B cell (primary cell): ENCODE measurements around the gene PCOLCE2. TPM values are rescaled to one million over a fixed set of nuclear protein-coding genes. Genes with fewer than 3 reads are reported as not detected.

Source experiments
- ATAC-seq: fragments of 200-7000 bp; cut with Tn5 transposase; one replicate; pipeline ENCODE4 v1.10.0; 2021; ENCODE audit warnings: low read depth, mild to moderate bottlenecking, moderate number of reproducible peaks, moderate library complexity
- CTCF ChIA-PET: fragments of 350-600 bp; sonication (Branson Sonifier 250); formaldehyde crosslinking; loops from one replicate; lab custom pipeline; 2021; ENCODE audit warnings: antibody characterized with exemption, inconsistent platforms; lab: Charles Lee
- POLR2A ChIA-PET: fragments of 350-600 bp; sonication (Branson Sonifier 250); formaldehyde crosslinking; loops from one replicate; lab custom pipeline; 2021; ENCODE audit warnings: antibody characterized with exemption; lab: Charles Lee
- DNase-seq: peaks from one replicate; pipeline ENCODE4 v3.0.0; 2013
- H2AFZ ChIP-seq: 2 replicates; pipeline ENCODE4 v1.6.1; 2012; ENCODE audit warnings: mild to moderate bottlenecking, low read depth, low read length; ENCODE audit not compliant: insufficient read depth, poor library complexity, severe bottlenecking
- H3K27ac ChIP-seq, 2 donors: 1 replicate in 1 of 2; 2 replicates in 1 of 2; pipeline ENCODE4 v1.5.1; 2012 to 2013; ENCODE audit warnings: low read length in 2 of 2, mild to moderate bottlenecking in 2 of 2, moderate library complexity in 1 of 2
- H3K27me3 ChIP-seq, 4 experiments: fragments of 200-600 bp in 1 of 4; sonication (generic) in 1 of 4; replicated peaks in 1 of 4; 1 replicate in 2 of 4; 2 replicates in 2 of 4; pipeline versions ENCODE4 v1.6.1 to v1.7.0; 2013 to 2016; ENCODE audit warnings: low read length in 3 of 4, mild to moderate bottlenecking in 2 of 4, mixed read lengths in 1 of 4, moderate library complexity in 1 of 4; ENCODE audit not compliant: insufficient read depth in 4 of 4, control insufficient read depth in 3 of 4; ENCODE audit errors: control extremely low read depth in 1 of 4
- H3K36me3 ChIP-seq, 2 experiments: replicated peaks in 1 of 2; 1 replicate in 1 of 2; 2 replicates in 1 of 2; pipeline versions ENCODE4 v1.6.1 to v1.7.1; 2013; ENCODE audit warnings: low read length in 1 of 2; ENCODE audit not compliant: insufficient read depth in 2 of 2, control insufficient read depth in 1 of 2; ENCODE audit errors: control extremely low read depth in 1 of 2, extremely low read depth in 1 of 2
- H3K4me1 ChIP-seq, 2 donors: fragments of 200-600 bp in 1 of 2; sonication (generic) in 1 of 2; 1 replicate in 1 of 2; 2 replicates in 1 of 2; pipeline versions ENCODE4 v1.5.1 to v1.6.1; 2013 to 2017; ENCODE audit warnings: low read length in 2 of 2; ENCODE audit not compliant: control insufficient read depth in 2 of 2, insufficient read depth in 2 of 2
- H3K4me2 ChIP-seq: replicated peaks from 2 replicates; pipeline ENCODE3; 2012; ENCODE audit warnings: mild to moderate bottlenecking, low read depth, low read length; ENCODE audit not compliant: poor library complexity, severe bottlenecking
- H3K4me3 ChIP-seq, 5 experiments: fragments of 200-600 bp in 1 of 5; sonication (generic) in 1 of 5; 1 replicate in 3 of 5; 2 replicates in 2 of 5; pipeline versions ENCODE4 v1.5.1 to v1.7.0; 2011 to 2016; ENCODE audit warnings: low read length in 4 of 5, mild to moderate bottlenecking in 4 of 5, low read depth in 2 of 5, control low read depth in 1 of 5, moderate library complexity in 1 of 5; ENCODE audit not compliant: insufficient read depth in 1 of 5; ENCODE audit errors: control extremely low read depth in 1 of 5, extremely low read depth in 1 of 5
- H3K79me2 ChIP-seq: fragments of 200-600 bp; sonication (generic); one replicate; pipeline ENCODE4 v1.6.0; 2016; ENCODE audit warnings: low read length; ENCODE audit not compliant: control insufficient read depth, insufficient read depth
- H3K9ac ChIP-seq: fragments of 200-600 bp; sonication (generic); 2 replicates; pipeline ENCODE4 v1.6.1; 2017; ENCODE audit warnings: mild to moderate bottlenecking, low read length, moderate library complexity
- H3K9me3 ChIP-seq, 3 donors: one replicate each; pipeline versions ENCODE4 v1.6.1 to v1.7.1; 2013; ENCODE audit warnings: low read length in 2 of 3; ENCODE audit not compliant: control insufficient read depth in 2 of 3, insufficient read depth in 1 of 3; ENCODE audit errors: control extremely low read depth in 1 of 3
- H4K20me1 ChIP-seq: 2 replicates; pipeline ENCODE4 v1.6.0; 2012; ENCODE audit warnings: mild to moderate bottlenecking, low read length; ENCODE audit not compliant: insufficient read depth, control insufficient read depth, poor library complexity, severe bottlenecking
- H3K27ac Mint-ChIP-seq: one replicate; pipeline ENCODE4 v1.8.0; 2021; ENCODE audit warnings: mixed read lengths
- H3K27me3 Mint-ChIP-seq: one replicate; pipeline ENCODE4 v1.8.0; 2021; ENCODE audit warnings: mixed read lengths
- H3K4me1 Mint-ChIP-seq: one replicate; pipeline ENCODE4 v1.8.0; 2021; ENCODE audit warnings: mixed read lengths
- H3K4me3 Mint-ChIP-seq: one replicate; pipeline ENCODE4 v1.8.0; 2021; ENCODE audit warnings: mixed read lengths
- H3K9me3 Mint-ChIP-seq: one replicate; pipeline ENCODE4 v1.8.0; 2022; ENCODE audit warnings: mixed read lengths; ENCODE audit not compliant: insufficient read depth
- CTCF ChIP-seq: fragments of 200-600 bp; IDR thresholded peaks from one replicate; pipeline ENCODE4 v1.8.0; 2022; ENCODE audit warnings: antibody characterized with exemption, mild to moderate bottlenecking
- EZH2 ChIP-seq: IDR thresholded peaks from 2 replicates; pipeline ENCODE4 v1.6.1; 2012; ENCODE audit warnings: borderline replicate concordance, low read depth, mild to moderate bottlenecking, moderate library complexity, low read length; ENCODE audit not compliant: insufficient read depth, poor library complexity, severe bottlenecking
- WGBS: methylation state at CpG from one replicate; pipeline ENCODE4 v1.1.5; 2013; ENCODE audit warnings: missing lambda C conversion rate; ENCODE audit not compliant: insufficient coverage; 5-methylcytosine and 5-hydroxymethylcytosine counted together
- intact Hi-C: fragments of 100-400 bp; cut with micrococcal nuclease; formaldehyde crosslinking; loops from one replicate; pipeline ENCODE4 v1.10.0; 2022
- polyA plus RNA-seq: library from polyadenylated mRNA; depleted of rRNA; stranded (reverse); fragments of >200 nt; gene quantifications from 2 replicates; pipeline ENCODE4 v1.2.3, GENCODE V29; 2012
- total RNA-seq, 2 donors: library from RNA; stranded (reverse); fragments of 120-200 nt in 1 of 2; gene quantifications; 1 replicate in 1 of 2; 2 replicates in 1 of 2; pipeline versions ENCODE4 v1.2.3 to v1.2.4, GENCODE V29; 2013 to 2022

PCOLCE2 gene
- total and polyA plus RNA-seq, 2 donors (not counting 1 experiment from before 2014, with no cell fraction given): not detected

DNA sequence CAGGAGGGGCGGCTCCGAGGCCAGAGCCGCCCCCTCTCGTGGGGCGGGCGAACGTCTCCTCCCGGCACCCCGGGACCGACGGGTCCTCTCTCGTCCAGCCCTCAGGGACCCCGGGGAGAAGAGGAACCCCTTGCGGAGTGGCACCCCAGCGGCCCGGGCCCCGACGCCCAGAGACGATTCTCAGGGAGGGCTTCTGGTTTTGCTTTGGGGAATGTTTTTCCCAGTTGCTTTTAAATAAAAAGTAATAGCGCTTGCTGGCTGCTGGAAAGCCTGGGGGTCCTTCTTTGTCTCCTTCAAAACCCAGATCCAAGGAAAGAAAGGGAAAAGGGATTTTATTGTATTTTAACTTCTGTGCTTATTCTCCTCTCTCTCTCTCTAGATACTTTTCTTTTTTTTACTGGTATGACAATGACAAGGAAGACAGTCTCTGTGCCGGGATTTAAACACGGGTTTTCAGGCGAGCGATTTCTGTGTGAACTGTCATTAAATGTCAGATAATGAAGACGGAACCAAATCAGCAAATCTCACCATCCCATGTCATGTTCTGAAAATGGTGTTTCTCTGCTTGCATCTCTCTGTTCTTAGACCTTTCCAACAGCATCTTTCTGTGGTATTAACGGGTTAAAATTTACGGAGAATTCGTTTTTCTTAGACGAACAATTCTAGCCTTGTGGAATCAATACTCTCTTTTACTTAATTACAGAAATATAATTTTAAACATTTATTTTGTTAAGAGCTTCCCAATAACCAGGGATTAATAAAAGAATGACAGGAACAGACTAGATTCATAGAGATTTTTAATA is 530 bp upstream of the PCOLCE2 start:
- H3K4me3 Mint-ChIP-seq: peak overlapping the region; percentile 49
- POLR2A ChIA-PET: no interaction called here
- no peak for TF ChIP-seq CTCF
- TF ChIP-seq EZH2: no peak
- Histone ChIP-seq H3K9ac (peak overlapping the region; percentile 45), H3K4me1 (peaks cover 12 to 13% of the 10 kb centered on the region in 2 donors), H3K4me3 (peak overlapping the region in 3 of 5 experiments; percentile 33 to 46 (median 40)), H4K20me1 (no peaks in the 10 kb centered on the region), H3K4me2 (peak overlapping the region; percentile 75), H2AFZ (peak overlapping the region; percentile 62), H3K9me3 (no peaks in the 10 kb centered on the region), H3K79me2 (no peaks in the 10 kb centered on the region), H3K27ac (no peak overlapping the region), H3K36me3 (no peaks in the 10 kb centered on the region), H3K27me3 (peaks cover 0 to 30% (median 17%) of the 10 kb centered on the region in 4 experiments)
- peaks cover 6% of the 10 kb centered on the region for H3K4me1 Mint-ChIP-seq
- H3K27me3 Mint-ChIP-seq: peaks cover 48% of the 10 kb centered on the region
- CTCF ChIA-PET: no interaction called here
- DNase-seq (no peak), ATAC-seq (no peak)
- intact Hi-C loops: no loop called here
- WGBS: 9% methylated on average over 16 of the region's 29 CpGs
- H3K27ac Mint-ChIP-seq: no peak overlapping the region
- no peaks in the 10 kb centered on the region for H3K9me3 Mint-ChIP-seq

DNA sequence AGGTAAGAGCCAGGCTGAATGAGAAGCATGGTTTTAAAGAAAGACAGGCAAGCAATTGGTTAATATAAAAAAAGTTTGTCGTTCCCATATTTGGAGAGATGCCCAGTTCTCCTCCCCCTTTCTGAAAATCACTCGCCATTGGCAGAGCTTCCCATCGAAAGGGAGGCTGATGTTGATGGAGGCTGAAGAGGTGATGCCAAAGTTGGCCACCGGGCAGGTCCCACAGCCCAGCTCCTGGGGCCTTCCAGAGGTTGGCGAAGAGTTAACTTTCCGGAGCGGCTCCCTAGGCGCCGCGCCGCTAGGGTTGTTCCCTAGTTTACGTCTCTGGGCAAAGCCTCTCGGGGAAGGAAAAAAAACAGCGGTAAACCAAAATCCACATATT is 793 bp downstream of the PCOLCE2 start:
- no peak overlapping the region for H3K27ac ChIP-seq
- H3K27ac Mint-ChIP-seq: no peak overlapping the region
- H3K9me3 ChIP-seq: no peaks in the 10 kb centered on the region
- peaks cover 12 to 13% of the 10 kb centered on the region in 2 donors for H3K4me1 ChIP-seq
- peak overlapping the region; percentile 62 for H2AFZ ChIP-seq
- H3K9ac ChIP-seq: peak overlapping the region; percentile 45
- peak overlapping the region; percentile 58 for H3K4me3 Mint-ChIP-seq
- CTCF ChIA-PET: no interaction called here
- peak overlapping the region; percentile 75 for H3K4me2 ChIP-seq
- H3K4me1 Mint-ChIP-seq: peaks cover 6% of the 10 kb centered on the region
- H3K79me2 ChIP-seq: no peaks in the 10 kb centered on the region
- H3K27me3 ChIP-seq: peaks cover 0 to 30% (median 17%) of the 10 kb centered on the region in 4 experiments
- WGBS: 3% methylated on average over 10 of the region's 14 CpGs
- H3K36me3 ChIP-seq: no peaks in the 10 kb centered on the region
- H4K20me1 ChIP-seq: no peaks in the 10 kb centered on the region
- DNase-seq: no peak
- peak overlapping the region in 2 of 5 experiments; percentile 33 to 46 for H3K4me3 ChIP-seq
- H3K27me3 Mint-ChIP-seq: peaks cover 48% of the 10 kb centered on the region
- intact Hi-C loops: no loop called here
- POLR2A ChIA-PET: no interaction called here
- ATAC-seq: no peak
- TF ChIP-seq EZH2: no peak
- TF ChIP-seq CTCF: no peak
- no peaks in the 10 kb centered on the region for H3K9me3 Mint-ChIP-seq
